ENCODE results near the gene TTLL3.

- TF ChIP-seq CTCF (IDR thresholded peaks at IDR 0.05) (peak; percentile 25), EZH2 (IDR thresholded peaks at IDR 0.05; ENCODE audit: borderline replicate concordance, insufficient read depth, low read depth, low read length, poor library complexity, severe bottlenecking) (no peak)
Measured at GRCh38 chr3:9782770-9783169, 27.3 kb upstream of the TTLL3 start.
